H9 (cell line): ENCODE results near the gene ASS1. TPM values are rescaled to one million over a fixed set of nuclear protein-coding genes. Genes with fewer than 3 reads are reported as not detected.

Experiments used
- DNase-seq: peaks from one replicate; pipeline ENCODE4 v3.0.0-alpha.2; 2017
- H2AFZ ChIP-seq: one replicate; pipeline ENCODE4 v1.6.1; 2013; ENCODE audit warnings: mild to moderate bottlenecking, low read length, control low read depth, moderate library complexity
- H2AK5ac ChIP-seq: 2 replicates; pipeline ENCODE4 v1.6.1; 2013; ENCODE audit warnings: low read length, control low read depth, mixed read lengths; ENCODE audit not compliant: insufficient read length
- H2BK120ac ChIP-seq: one replicate; pipeline ENCODE4 v1.6.1; 2013; ENCODE audit warnings: low read depth, mild to moderate bottlenecking, low read length, control low read depth, inconsistent platforms; ENCODE audit not compliant: poor library complexity, severe bottlenecking
- H2BK12ac ChIP-seq: 2 replicates; pipeline ENCODE4 v1.6.1; 2013; ENCODE audit warnings: low read length, control low read depth, mixed read lengths, low read depth; ENCODE audit not compliant: insufficient read length
- H2BK15ac ChIP-seq: 2 replicates; pipeline ENCODE4 v1.6.1; 2013; ENCODE audit warnings: low read depth, low read length, control low read depth
- H2BK20ac ChIP-seq: one replicate; pipeline ENCODE4 v1.6.1; 2013; ENCODE audit warnings: low read depth, mild to moderate bottlenecking, low read length, control low read depth, inconsistent platforms; ENCODE audit not compliant: poor library complexity, severe bottlenecking
- H2BK5ac ChIP-seq: 2 replicates; pipeline ENCODE4 v1.6.1; 2013; ENCODE audit warnings: low read length, control low read depth, mixed read lengths; ENCODE audit not compliant: insufficient read length
- H3K14ac ChIP-seq: 2 replicates; pipeline ENCODE4 v1.6.1; 2013; ENCODE audit warnings: low read length, control low read depth; ENCODE audit not compliant: insufficient read depth
- H3K18ac ChIP-seq: 2 replicates; pipeline ENCODE4 v1.6.1; 2013; ENCODE audit warnings: low read depth, mild to moderate bottlenecking, mixed read lengths, low read length, control low read depth; ENCODE audit not compliant: insufficient read length
- H3K23ac ChIP-seq: 2 replicates; pipeline ENCODE4 v1.6.1; 2013; ENCODE audit warnings: low read length, control low read depth, mixed read lengths, low read depth; ENCODE audit not compliant: insufficient read length
- H3K23me2 ChIP-seq: 2 replicates; pipeline ENCODE4 v1.6.1; 2013; ENCODE audit warnings: low read depth, mild to moderate bottlenecking, mixed read lengths, low read length, control low read depth; ENCODE audit not compliant: insufficient read length, poor library complexity, severe bottlenecking
- H3K27ac ChIP-seq: 2 replicates; pipeline ENCODE4 v1.5.1; 2013; ENCODE audit warnings: low read length, control low read depth, mixed read lengths, low read depth; ENCODE audit not compliant: insufficient read length
- H3K27me3 ChIP-seq: 2 replicates; pipeline ENCODE4 v1.6.1; 2013; ENCODE audit warnings: low read length, control low read depth, inconsistent platforms; ENCODE audit not compliant: insufficient read depth
- H3K4ac ChIP-seq: 2 replicates; pipeline ENCODE4 v1.6.1; 2013; ENCODE audit warnings: low read depth, mild to moderate bottlenecking, control low read depth, inconsistent platforms, low read length, moderate library complexity
- H3K4me1 ChIP-seq: 2 replicates; pipeline ENCODE4 v1.6.1; 2013; ENCODE audit warnings: low read length, control low read depth, inconsistent platforms; ENCODE audit not compliant: insufficient read depth
- H3K4me2 ChIP-seq: 2 replicates; pipeline ENCODE4 v1.6.1; 2013; ENCODE audit warnings: low read length, control low read depth, mixed read lengths; ENCODE audit not compliant: insufficient read length, insufficient read depth
- H3K56ac ChIP-seq: 2 replicates; pipeline ENCODE4 v1.6.1; 2013; ENCODE audit warnings: low read depth, mild to moderate bottlenecking, mixed read lengths, low read length, control low read depth; ENCODE audit not compliant: insufficient read length
- H3K79me1 ChIP-seq: 2 replicates; pipeline ENCODE4 v1.6.1; 2013; ENCODE audit warnings: low read depth, mild to moderate bottlenecking, moderate library complexity, low read length, control low read depth, inconsistent platforms; ENCODE audit not compliant: insufficient read depth, poor library complexity, severe bottlenecking
- H3K79me2 ChIP-seq: 2 replicates; pipeline ENCODE4 v1.6.1; 2013; ENCODE audit warnings: low read length, control low read depth, inconsistent platforms; ENCODE audit not compliant: insufficient read depth
- H3K9ac ChIP-seq: 2 replicates; pipeline ENCODE4 v1.6.1; 2013; ENCODE audit warnings: low read length, control low read depth, mixed read lengths; ENCODE audit not compliant: insufficient read length; ENCODE audit errors: extremely low read depth
- H3K9me3 ChIP-seq: one replicate; pipeline ENCODE4 v1.6.1; 2013; ENCODE audit warnings: low read depth, low read length, inconsistent platforms; ENCODE audit not compliant: control insufficient read depth
- H3T11ph ChIP-seq: one replicate; pipeline ENCODE4 v1.6.1; 2013; ENCODE audit warnings: mild to moderate bottlenecking, low read length, control low read depth, inconsistent platforms
- H4K20me1 ChIP-seq: one replicate; pipeline ENCODE4 v1.6.1; 2013; ENCODE audit not compliant: control insufficient read depth, insufficient read length, insufficient read depth
- H4K5ac ChIP-seq: 2 replicates; pipeline ENCODE4 v1.6.1; 2013; ENCODE audit warnings: low read depth, mild to moderate bottlenecking, mixed read lengths, low read length, control low read depth; ENCODE audit not compliant: insufficient read length
- H4K8ac ChIP-seq: replicated peaks from 2 replicates; pipeline ENCODE4 v1.6.1; 2013; ENCODE audit warnings: low read length, control low read depth, mixed read lengths, low read depth; ENCODE audit not compliant: insufficient read length
- H4K91ac ChIP-seq: 2 replicates; pipeline ENCODE4 v1.6.1; 2013; ENCODE audit warnings: low read depth, mild to moderate bottlenecking, moderate library complexity, mixed read lengths, low read length, control low read depth; ENCODE audit not compliant: insufficient read length
- H3K27ac Mint-ChIP-seq, 3 experiments: 2 replicates in 2 of 3; 3 replicates in 1 of 3; pipeline ENCODE4 v1.8.0; 2020 to 2021; ENCODE audit warnings: mixed read lengths in 3 of 3, mild to moderate bottlenecking in 1 of 3, moderate library complexity in 1 of 3
- H3K27me3 Mint-ChIP-seq: 2 replicates; pipeline ENCODE4 v1.8.0; 2021; ENCODE audit warnings: low read depth, mild to moderate bottlenecking, moderate library complexity, mixed read lengths
- H3K36me3 Mint-ChIP-seq, 3 experiments: 2 replicates in 2 of 3; 3 replicates in 1 of 3; pipeline ENCODE4 v1.8.0; 2020 to 2021; ENCODE audit warnings: low read depth in 3 of 3, mixed read lengths in 3 of 3; ENCODE audit not compliant: insufficient read depth in 1 of 3
- H3K4me1 Mint-ChIP-seq, 2 experiments: 2 replicates each; pipeline ENCODE4 v1.8.0; 2020; ENCODE audit warnings: mixed read lengths in 2 of 2
- H3K4me3 Mint-ChIP-seq, 2 experiments: 2 replicates in 1 of 2; 3 replicates in 1 of 2; pipeline ENCODE4 v1.8.0; 2020 to 2021; ENCODE audit warnings: mild to moderate bottlenecking in 2 of 2, mixed read lengths in 2 of 2, moderate library complexity in 1 of 2
- H3K9me3 Mint-ChIP-seq, 2 experiments: 2 replicates in 1 of 2; 3 replicates in 1 of 2; pipeline ENCODE4 v1.8.0; 2020; ENCODE audit warnings: mild to moderate bottlenecking in 2 of 2, mixed read lengths in 2 of 2, moderate library complexity in 1 of 2
- WGBS: extraction: QIAGEN DNeasy Blood & Tissue Kit; methylation state at CpG from one replicate; pipeline ENCODE4 v1.1.7; 2013; ENCODE audit warnings: missing lambda C conversion rate, low lambda C conversion rate, mixed read lengths; ENCODE audit not compliant: insufficient read length; ENCODE audit errors: extremely low coverage; 5-methylcytosine and 5-hydroxymethylcytosine counted together
- total RNA-seq: library from RNA; stranded (reverse); gene quantifications from 2 replicates; pipeline ENCODE4 v1.2.1, GENCODE V29; 2021
- TF ChIP-seq, protein P1 (sequence below): fragments of 200-600 bp; sonication (generic); conservative IDR thresholded peaks from 3 replicates; pipeline ENCODE4 v1.8.0; 2021; ENCODE audit warnings: antibody characterized with exemption, mild to moderate bottlenecking

The ASS1 gene
- total RNA-seq, 1 experiment from 2014 or later: 118 TPM

- H3K18ac ChIP-seq: no peak overlapping the region
- H3K9me3 ChIP-seq: no peaks in the 10 kb centered on the region
- no peak overlapping the region for H3T11ph ChIP-seq
- no peaks in the 10 kb centered on the region for H4K20me1 ChIP-seq
- H3K4me1 Mint-ChIP-seq: peaks cover 12 to 18% of the 10 kb centered on the region in 2 experiments
- H2BK5ac ChIP-seq: no peak overlapping the region
- H3K79me1 ChIP-seq: no peaks in the 10 kb centered on the region
- no peak overlapping the region for H3K23ac ChIP-seq
- H2AFZ ChIP-seq: no peak overlapping the region
- no peak overlapping the region for H3K27ac ChIP-seq
- no peaks in the 10 kb centered on the region for H3K23me2 ChIP-seq
- H4K91ac ChIP-seq: no peak overlapping the region
- H2AK5ac ChIP-seq: no peak overlapping the region
- H3K56ac ChIP-seq: no peak overlapping the region
- H3K79me2 ChIP-seq: no peaks in the 10 kb centered on the region
- H3K27me3 Mint-ChIP-seq: peaks cover 8% of the 10 kb centered on the region; the same call in 1 of the 2 replicates
- H2BK12ac ChIP-seq: no peak overlapping the region
- H2BK15ac ChIP-seq: no peak overlapping the region
- no peak overlapping the region for H2BK120ac ChIP-seq
- H3K27me3 ChIP-seq: no peaks in the 10 kb centered on the region
- H3K27ac Mint-ChIP-seq: no peak overlapping the region
- no peak overlapping the region for H4K8ac ChIP-seq
- WGBS: no CpG with 5 or more reads among the region's 6 CpGs
- no peak overlapping the region for H3K4me3 Mint-ChIP-seq
- no peak for DNase-seq
- no peak overlapping the region; the same call in 1 of the 2 replicates for H3K14ac ChIP-seq
- H3K4me2 ChIP-seq: no peak overlapping the region
- H3K4me1 ChIP-seq: no peaks in the 10 kb centered on the region; the same call in 1 of the 2 replicates
- H3K9me3 Mint-ChIP-seq: peaks cover 15 to 18% of the 10 kb centered on the region in 2 experiments
- H3K36me3 Mint-ChIP-seq: peaks cover 3 to 8% (median 8%) of the 10 kb centered on the region in 3 experiments; a peak in 4 of 7 replicates
- H3K4ac ChIP-seq: no peak overlapping the region
- TF ChIP-seq, protein P1, sequence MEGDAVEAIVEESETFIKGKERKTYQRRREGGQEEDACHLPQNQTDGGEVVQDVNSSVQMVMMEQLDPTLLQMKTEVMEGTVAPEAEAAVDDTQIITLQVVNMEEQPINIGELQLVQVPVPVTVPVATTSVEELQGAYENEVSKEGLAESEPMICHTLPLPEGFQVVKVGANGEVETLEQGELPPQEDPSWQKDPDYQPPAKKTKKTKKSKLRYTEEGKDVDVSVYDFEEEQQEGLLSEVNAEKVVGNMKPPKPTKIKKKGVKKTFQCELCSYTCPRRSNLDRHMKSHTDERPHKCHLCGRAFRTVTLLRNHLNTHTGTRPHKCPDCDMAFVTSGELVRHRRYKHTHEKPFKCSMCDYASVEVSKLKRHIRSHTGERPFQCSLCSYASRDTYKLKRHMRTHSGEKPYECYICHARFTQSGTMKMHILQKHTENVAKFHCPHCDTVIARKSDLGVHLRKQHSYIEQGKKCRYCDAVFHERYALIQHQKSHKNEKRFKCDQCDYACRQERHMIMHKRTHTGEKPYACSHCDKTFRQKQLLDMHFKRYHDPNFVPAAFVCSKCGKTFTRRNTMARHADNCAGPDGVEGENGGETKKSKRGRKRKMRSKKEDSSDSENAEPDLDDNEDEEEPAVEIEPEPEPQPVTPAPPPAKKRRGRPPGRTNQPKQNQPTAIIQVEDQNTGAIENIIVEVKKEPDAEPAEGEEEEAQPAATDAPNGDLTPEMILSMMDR: no peak
- no peak overlapping the region for H4K5ac ChIP-seq
- no peak overlapping the region for H2BK20ac ChIP-seq
- no peak overlapping the region for H3K9ac ChIP-seq
Measured at GRCh38 chr9:130548103-130548502, 103.3 kb downstream of the ASS1 start.
